Tibial nerve (tissue), 3 donors: ENCODE measurements around the gene TMEM178B.

Experiments used
- CTCF ChIP-seq, 5 experiments: fragments of 200-600 bp in 3 of 5; fragments of 450-650 bp in 2 of 5; sonication (generic) in 3 of 5; IDR thresholded peaks; one replicate each; pipeline ENCODE4 v1.5.1; 2016 to 2019; ENCODE audit warnings: antibody characterized with exemption in 5 of 5, mild to moderate bottlenecking in 3 of 5, moderate library complexity in 2 of 5
- POLR2A ChIP-seq, 2 donors: fragments of 450-650 bp; IDR thresholded peaks; one replicate each; pipeline ENCODE4 v1.6.1; 2017; ENCODE audit warnings: antibody characterized with exemption in 2 of 2, mild to moderate bottlenecking in 2 of 2, moderate library complexity in 2 of 2

DNA sequence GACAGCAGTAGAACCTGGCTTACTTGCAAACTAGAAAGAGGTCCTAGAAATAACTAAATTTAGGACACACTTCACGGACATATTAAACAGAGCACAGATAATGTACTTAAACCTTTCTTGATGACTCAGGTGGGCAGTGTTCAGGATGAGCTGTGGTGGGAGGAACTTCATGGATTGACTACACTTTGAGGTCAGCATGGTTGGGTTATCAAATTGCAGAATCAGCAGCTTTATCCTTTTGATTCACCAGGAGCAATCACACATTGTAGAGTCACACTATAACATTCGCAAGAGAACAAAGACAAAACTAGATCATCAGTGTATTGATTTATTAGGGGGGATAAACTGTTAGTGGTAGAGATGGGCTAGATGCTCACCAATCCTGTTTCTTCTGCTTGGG lies 438.7 kb downstream of the TMEM178B start:
- TF ChIP-seq POLR2A (IDR thresholded peaks at IDR 0.05) (no peak), CTCF (IDR thresholded peaks at IDR 0.05) (no peak)
